Right lobe of liver (tissue), 4 donors: ENCODE results near the gene SHQ1.

Experiments used
- CTCF ChIP-seq, 4 donors: fragments of 200-600 bp in 3 of 4; fragments of 450-650 bp in 1 of 4; IDR thresholded peaks; one replicate each; pipeline versions ENCODE4 v1.5.1 to v1.8.0; 2016 to 2022; ENCODE audit warnings: antibody characterized with exemption in 4 of 4, mild to moderate bottlenecking in 2 of 4
- POLR2A ChIP-seq: fragments of 450-650 bp; IDR thresholded peaks from one replicate; pipeline ENCODE4 v1.6.1; 2017; ENCODE audit warnings: antibody characterized with exemption, mild to moderate bottlenecking
- donor health status: DM: no; HTN: no; CAD: no.
- donor health status: DM: no; HTN: no; CAD: no.
- donor health status: DM: no; HTN: yes; CAD: no.

GRCh38 chr3:72739531-72740466, 108.4 kb downstream of the SHQ1 start:
- no peak for TF ChIP-seq CTCF (IDR thresholded peaks at IDR 0.05)
- no peak for TF ChIP-seq POLR2A
